SK-N-SH treated with all-trans-retinoic acid at 6 μM for 48 hours (cell line): ENCODE results near the gene ROCK2.

ENCODE experiments used
- CSDC2 ChIP-seq: fragments of 250-450 bp; sonication (Bioruptor Pico); IDR thresholded peaks from 2 replicates; pipeline ENCODE4 v1.5.0; 2020; ENCODE audit warnings: mild to moderate bottlenecking, moderate library complexity
- ESRRG ChIP-seq: fragments of 250-450 bp; sonication (Bioruptor Pico); IDR thresholded peaks from 2 replicates; pipeline ENCODE4 v1.6.1; 2021; ENCODE audit warnings: mild to moderate bottlenecking
- GLIS3 ChIP-seq: fragments of 250-450 bp; sonication (Bioruptor Pico); IDR thresholded peaks from 2 replicates; pipeline ENCODE4 v1.5.0; 2020; ENCODE audit warnings: mild to moderate bottlenecking, moderate library complexity
- SNAI2 ChIP-seq: fragments of 250-450 bp; sonication (Bioruptor Pico); IDR thresholded peaks from 2 replicates; pipeline ENCODE4 v1.5.0; 2020; ENCODE audit warnings: mild to moderate bottlenecking, moderate library complexity
- ZC3H10 ChIP-seq: fragments of 250-450 bp; sonication (Bioruptor Pico); IDR thresholded peaks from 2 replicates; pipeline ENCODE4 v1.5.1; 2021; ENCODE audit warnings: mild to moderate bottlenecking, moderate library complexity
- TF ChIP-seq, protein P1 (sequence below): fragments of 250-450 bp; sonication (Bioruptor Pico); IDR thresholded peaks from 2 replicates; pipeline ENCODE4 v1.5.1; 2021; ENCODE audit warnings: mild to moderate bottlenecking, moderate library complexity
- TF ChIP-seq, protein P2 (sequence below): fragments of 250-450 bp; sonication (Bioruptor Pico); IDR thresholded peaks from 2 replicates; pipeline ENCODE4 v1.5.1; 2020; ENCODE audit warnings: low read depth, mild to moderate bottlenecking, moderate library complexity
- TF ChIP-seq, protein P3 (sequence below): fragments of 250-450 bp; sonication (Bioruptor Pico); IDR thresholded peaks from 2 replicates; pipeline ENCODE4 v1.8.0; 2021; ENCODE audit warnings: low read depth, mild to moderate bottlenecking, moderate library complexity, borderline replicate concordance

DNA sequence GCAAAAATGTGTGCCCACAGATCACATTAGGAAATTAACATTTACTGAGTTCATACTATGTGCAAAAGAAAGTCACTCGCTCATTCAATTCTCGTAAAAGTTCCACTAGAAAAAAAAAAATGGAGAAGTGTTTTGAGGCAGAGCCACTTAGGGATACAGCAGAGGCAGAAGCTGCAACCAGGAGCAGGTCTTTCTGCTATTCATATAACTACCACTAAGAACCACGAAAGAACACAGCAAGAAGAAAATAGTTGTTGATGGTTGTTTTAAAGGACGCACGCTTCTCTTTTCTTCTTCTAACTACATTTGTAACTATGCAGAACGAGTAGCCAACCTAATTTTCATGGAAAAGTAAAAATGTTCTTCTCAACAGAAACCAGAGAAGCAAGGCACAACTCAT is 45.0 kb downstream of the ROCK2 start:
- no peak for TF ChIP-seq ESRRG (CRISPR knock-in tag)
- TF ChIP-seq, protein P1, sequence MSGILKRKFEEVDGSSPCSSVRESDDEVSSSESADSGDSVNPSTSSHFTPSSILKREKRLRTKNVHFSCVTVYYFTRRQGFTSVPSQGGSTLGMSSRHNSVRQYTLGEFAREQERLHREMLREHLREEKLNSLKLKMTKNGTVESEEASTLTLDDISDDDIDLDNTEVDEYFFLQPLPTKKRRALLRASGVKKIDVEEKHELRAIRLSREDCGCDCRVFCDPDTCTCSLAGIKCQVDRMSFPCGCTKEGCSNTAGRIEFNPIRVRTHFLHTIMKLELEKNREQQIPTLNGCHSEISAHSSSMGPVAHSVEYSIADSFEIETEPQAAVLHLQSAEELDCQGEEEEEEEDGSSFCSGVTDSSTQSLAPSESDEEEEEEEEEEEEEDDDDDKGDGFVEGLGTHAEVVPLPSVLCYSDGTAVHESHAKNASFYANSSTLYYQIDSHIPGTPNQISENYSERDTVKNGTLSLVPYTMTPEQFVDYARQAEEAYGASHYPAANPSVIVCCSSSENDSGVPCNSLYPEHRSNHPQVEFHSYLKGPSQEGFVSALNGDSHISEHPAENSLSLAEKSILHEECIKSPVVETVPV: no peak
- TF ChIP-seq, protein P2, sequence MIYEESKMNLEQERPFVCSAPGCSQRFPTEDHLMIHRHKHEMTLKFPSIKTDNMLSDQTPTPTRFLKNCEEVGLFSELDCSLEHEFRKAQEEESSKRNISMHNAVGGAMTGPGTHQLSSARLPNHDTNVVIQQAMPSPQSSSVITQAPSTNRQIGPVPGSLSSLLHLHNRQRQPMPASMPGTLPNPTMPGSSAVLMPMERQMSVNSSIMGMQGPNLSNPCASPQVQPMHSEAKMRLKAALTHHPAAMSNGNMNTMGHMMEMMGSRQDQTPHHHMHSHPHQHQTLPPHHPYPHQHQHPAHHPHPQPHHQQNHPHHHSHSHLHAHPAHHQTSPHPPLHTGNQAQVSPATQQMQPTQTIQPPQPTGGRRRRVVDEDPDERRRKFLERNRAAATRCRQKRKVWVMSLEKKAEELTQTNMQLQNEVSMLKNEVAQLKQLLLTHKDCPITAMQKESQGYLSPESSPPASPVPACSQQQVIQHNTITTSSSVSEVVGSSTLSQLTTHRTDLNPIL (CRISPR knock-in tag): no peak
- TF ChIP-seq GLIS3 (CRISPR knock-in tag): no peak
- TF ChIP-seq, protein P3, sequence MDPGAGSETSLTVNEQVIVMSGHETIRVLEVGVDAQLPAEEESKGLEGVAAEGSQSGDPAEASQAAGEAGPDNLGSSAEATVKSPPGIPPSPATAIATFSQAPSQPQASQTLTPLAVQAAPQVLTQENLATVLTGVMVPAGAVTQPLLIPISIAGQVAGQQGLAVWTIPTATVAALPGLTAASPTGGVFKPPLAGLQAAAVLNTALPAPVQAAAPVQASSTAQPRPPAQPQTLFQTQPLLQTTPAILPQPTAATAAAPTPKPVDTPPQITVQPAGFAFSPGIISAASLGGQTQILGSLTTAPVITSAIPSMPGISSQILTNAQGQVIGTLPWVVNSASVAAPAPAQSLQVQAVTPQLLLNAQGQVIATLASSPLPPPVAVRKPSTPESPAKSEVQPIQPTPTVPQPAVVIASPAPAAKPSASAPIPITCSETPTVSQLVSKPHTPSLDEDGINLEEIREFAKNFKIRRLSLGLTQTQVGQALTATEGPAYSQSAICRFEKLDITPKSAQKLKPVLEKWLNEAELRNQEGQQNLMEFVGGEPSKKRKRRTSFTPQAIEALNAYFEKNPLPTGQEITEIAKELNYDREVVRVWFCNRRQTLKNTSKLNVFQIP (CRISPR knock-in tag): no peak
- no peak for TF ChIP-seq CSDC2
- no peak for TF ChIP-seq ZC3H10 (CRISPR knock-in tag)
- TF ChIP-seq SNAI2: no peak
